Muscle of leg (tissue), 11 donors: Measurements from ENCODE around the gene LDB2. TPM values are rescaled to one million over a fixed set of nuclear protein-coding genes. Genes with fewer than 3 reads are reported as not detected.
A peak's percentile ranks its signal among the peaks of the same experiment; 100 is the strongest.

Source experiments
- DNase-seq: peaks from one replicate; pipeline ENCODE4 v3.0.0; 2013
- H3K27ac ChIP-seq: one replicate; pipeline ENCODE4 v1.5.1; 2013; ENCODE audit warnings: mild to moderate bottlenecking, low read length, control low read depth
- H3K27me3 ChIP-seq: one replicate; pipeline ENCODE4 v1.6.1; 2013; ENCODE audit warnings: low read length; ENCODE audit not compliant: control insufficient read depth, insufficient read depth
- H3K36me3 ChIP-seq: one replicate; pipeline ENCODE4 v1.6.1; 2013; ENCODE audit warnings: low read length; ENCODE audit not compliant: control insufficient read depth, insufficient read depth
- H3K4me1 ChIP-seq: one replicate; pipeline ENCODE4 v1.6.1; 2013; ENCODE audit warnings: low read length; ENCODE audit not compliant: control insufficient read depth, insufficient read depth
- H3K4me3 ChIP-seq: one replicate; pipeline ENCODE4 v1.5.1; 2013; ENCODE audit warnings: low read length, control low read depth
- H3K9me3 ChIP-seq: replicated peaks from 2 replicates; pipeline ENCODE4 v1.6.1; 2013; ENCODE audit warnings: low read depth, low read length; ENCODE audit not compliant: control insufficient read depth
- WGBS: methylation state at CpG from one replicate; pipeline ENCODE4 v1.1.5; 2013; ENCODE audit warnings: missing lambda C conversion rate; ENCODE audit not compliant: insufficient coverage; 5-methylcytosine and 5-hydroxymethylcytosine counted together
- polyA plus RNA-seq, 8 donors: library from polyadenylated mRNA; unstranded; fragments of 120-200 nt; gene quantifications; one replicate each; pipeline versions ENCODE4 v1.2.1 to v1.2.3, GENCODE V29; 2013; ENCODE audit warnings: inconsistent platforms in 1 of 8, low replicate concordance in 1 of 8; ENCODE audit not compliant: insufficient read length in 8 of 8, insufficient read depth in 1 of 8
- total RNA-seq: library from RNA; stranded (reverse); fragments of 120-200 nt; gene quantifications from one replicate; pipeline ENCODE4 v1.2.4, GENCODE V29; 2013

Gene LDB2
- total and polyA plus RNA-seq, 9 donors, result 38.5 to 57.2 (median 48.4) TPM

DNA sequence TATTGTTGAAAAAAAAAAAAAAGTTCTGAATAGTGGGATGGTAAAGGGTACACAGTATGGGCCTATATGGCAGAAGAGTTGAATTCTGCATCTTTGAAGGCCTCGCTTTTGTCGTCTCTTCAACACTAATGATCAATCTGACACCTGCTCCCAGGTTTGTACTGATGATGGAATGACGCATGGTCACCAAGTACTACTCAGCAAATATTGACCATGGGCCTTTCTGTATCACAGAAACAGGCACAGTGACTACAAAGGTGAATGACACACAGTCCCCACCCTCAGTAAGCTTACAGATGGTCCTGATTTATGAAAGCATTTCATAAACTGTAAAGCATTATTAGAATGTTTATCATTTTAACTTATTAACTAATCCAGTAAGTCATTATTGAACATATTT is 152.6 kb downstream of the LDB2 start:
- H3K27me3 ChIP-seq, result no peaks in the 10 kb centered on the region
- peaks cover 3% of the 10 kb centered on the region for H3K4me1 ChIP-seq
- H3K4me3 ChIP-seq, result no peak overlapping the region
- no peaks in the 10 kb centered on the region for H3K9me3 ChIP-seq
- H3K36me3 ChIP-seq, result no peaks in the 10 kb centered on the region
- 100% methylated on average over 2 of the region's 3 CpGs for WGBS
- no peak overlapping the region for H3K27ac ChIP-seq
- DNase-seq, result no peak

DNA sequence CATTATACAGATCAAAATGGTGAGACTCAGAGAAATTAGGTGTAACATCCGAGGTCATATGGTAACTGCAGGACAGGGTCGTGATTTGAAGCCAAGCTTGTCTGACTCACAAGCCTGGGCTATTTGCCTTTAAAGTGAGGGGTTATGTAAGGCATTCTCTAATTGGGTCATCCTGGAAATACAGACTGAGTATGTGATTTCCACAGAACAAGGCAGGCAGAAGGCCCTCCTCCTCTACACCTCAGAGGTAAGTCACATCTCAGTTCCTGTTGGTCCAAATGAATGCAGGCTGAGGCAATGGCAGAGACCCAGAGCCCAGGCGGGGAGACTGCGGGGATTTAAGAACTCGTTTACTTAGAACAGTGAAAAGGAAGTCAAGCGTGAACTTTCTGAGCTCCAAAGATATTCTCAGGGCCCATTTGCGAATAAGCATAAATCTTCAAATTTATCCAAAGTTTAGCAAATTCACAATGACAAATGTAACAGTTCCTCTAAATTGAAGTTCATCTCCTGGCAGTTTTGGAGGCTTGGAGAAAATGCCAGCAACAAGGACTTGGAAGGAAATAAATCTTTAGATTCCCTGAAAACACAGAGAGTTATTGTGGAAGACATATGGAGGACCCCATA is 153.3 kb downstream of the LDB2 start:
- H3K9me3 ChIP-seq, result no peaks in the 10 kb centered on the region
- H3K27me3 ChIP-seq, result no peaks in the 10 kb centered on the region
- H3K36me3 ChIP-seq, result no peaks in the 10 kb centered on the region
- peaks cover 3% of the 10 kb centered on the region for H3K4me1 ChIP-seq
- no peak overlapping the region for H3K27ac ChIP-seq
- WGBS, result 20% methylated on average over 1 of the region's 7 CpGs
- DNase-seq, result peak; percentile 58
- H3K4me3 ChIP-seq, result no peak overlapping the region

DNA sequence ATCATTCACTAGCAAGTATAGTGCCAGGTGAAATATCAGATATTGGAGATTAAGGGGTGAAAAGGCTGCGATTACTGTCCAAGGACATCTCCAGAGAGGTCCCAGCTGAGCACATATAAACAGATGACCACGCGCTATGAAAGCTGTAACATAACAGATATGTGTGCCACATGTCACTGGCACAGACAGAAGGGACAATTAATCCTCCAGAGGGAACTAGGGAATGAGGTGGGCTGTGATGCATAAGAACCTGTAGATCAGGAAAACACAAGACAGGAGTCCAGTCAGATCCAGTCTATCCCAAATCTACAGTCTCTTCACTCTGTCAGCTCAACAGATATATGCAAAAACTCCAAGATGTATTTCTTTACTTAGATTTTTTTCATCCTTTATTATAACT is 157.2 kb downstream of the LDB2 start:
- Histone ChIP-seq H3K27ac (no peak overlapping the region), H3K36me3 (no peaks in the 10 kb centered on the region), H3K4me3 (no peak overlapping the region), H3K9me3 (no peaks in the 10 kb centered on the region), H3K4me1 (peaks cover 3% of the 10 kb centered on the region), H3K27me3 (no peaks in the 10 kb centered on the region)
- 83% methylated on average over 3 of the region's 3 CpGs for WGBS
- no peak for DNase-seq

DNA sequence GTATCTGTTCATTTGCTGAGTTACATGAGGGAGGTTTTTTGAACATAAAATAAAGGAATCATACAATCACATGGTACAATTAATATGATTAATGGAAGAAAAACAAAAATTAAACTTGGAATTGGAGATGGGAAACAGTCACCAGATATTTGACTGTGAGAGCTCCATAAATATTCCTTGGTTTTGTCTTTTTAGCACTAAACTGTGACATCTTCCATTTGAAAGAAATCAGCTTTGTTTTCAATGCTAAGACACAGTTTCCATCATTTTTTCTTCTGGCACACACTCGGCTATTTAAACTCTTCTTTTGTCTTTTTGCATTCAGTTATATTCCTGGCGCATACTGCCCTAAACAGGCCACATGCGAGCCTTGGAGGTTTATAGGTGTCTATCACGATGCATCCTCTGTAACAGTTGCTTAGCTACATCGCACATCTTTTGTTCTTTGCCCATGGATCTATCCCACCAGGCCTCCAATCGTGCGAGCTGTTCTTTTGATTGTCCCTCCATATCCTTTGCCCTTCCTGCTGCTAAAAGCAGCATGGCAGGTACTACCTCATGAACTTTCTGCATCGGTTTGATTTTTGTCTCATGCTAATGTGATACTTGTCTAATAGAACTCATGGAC is 158.3 kb downstream of the LDB2 start:
- no peak for DNase-seq
- no peaks in the 10 kb centered on the region for H3K36me3 ChIP-seq
- no peak overlapping the region for H3K27ac ChIP-seq
- peaks cover 2% of the 10 kb centered on the region for H3K4me1 ChIP-seq
- no peaks in the 10 kb centered on the region for H3K27me3 ChIP-seq
- H3K4me3 ChIP-seq, result no peak overlapping the region
- no CpG with 5 or more reads among the region's 8 CpGs for WGBS
- H3K9me3 ChIP-seq, result no peaks in the 10 kb centered on the region

DNA sequence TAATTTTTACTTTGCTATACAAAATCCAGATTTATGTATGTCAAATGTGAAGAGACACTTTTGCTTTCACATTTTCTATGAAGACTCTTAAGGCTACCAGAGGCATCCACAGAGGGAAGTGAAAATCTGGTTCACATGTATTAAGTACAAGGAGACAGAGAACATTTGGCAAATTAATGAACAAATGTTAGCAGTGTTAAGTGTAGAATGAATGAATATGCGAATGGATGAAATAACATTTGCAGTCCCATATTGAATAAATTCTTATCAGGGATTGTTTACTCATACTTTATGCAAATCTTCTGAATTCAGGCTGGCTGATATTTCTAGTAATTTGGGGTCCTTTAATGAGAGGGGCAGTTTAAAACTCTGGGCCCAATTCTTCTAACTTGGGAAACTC is 159.9 kb downstream of the LDB2 start:
- Histone ChIP-seq H3K36me3 (no peaks in the 10 kb centered on the region), H3K9me3 (no peaks in the 10 kb centered on the region), H3K27me3 (no peaks in the 10 kb centered on the region), H3K4me1 (no peaks in the 10 kb centered on the region), H3K27ac (no peak overlapping the region), H3K4me3 (no peak overlapping the region)
- no CpG with 5 or more reads among the region's 1 CpG for WGBS
- DNase-seq, result no peak

DNA sequence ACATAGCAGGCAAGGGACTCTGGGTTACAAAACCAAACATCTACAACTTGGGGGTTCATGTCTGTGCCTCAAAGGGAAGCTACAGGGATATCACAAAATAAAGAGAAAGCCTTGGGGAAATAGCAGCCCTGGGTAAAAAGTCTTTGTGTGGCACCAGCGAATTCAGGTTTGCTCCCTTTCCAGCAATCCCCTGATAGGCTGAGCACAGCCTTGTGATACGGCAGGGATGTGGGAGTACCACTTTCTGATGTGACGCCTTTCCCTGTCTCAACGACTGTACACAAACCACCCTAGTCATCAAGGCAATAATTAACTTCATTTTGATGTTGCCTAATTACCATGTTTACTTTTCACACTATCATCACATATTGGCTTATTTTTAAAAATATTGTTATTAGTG is 164.9 kb downstream of the LDB2 start:
- DNase-seq, result no peak
- Histone ChIP-seq H3K4me3 (no peak overlapping the region), H3K27ac (no peak overlapping the region), H3K9me3 (no peaks in the 10 kb centered on the region), H3K4me1 (peaks cover 2% of the 10 kb centered on the region), H3K36me3 (no peaks in the 10 kb centered on the region), H3K27me3 (no peaks in the 10 kb centered on the region)
- WGBS, result 86% methylated on average over 1 of the region's 4 CpGs

DNA sequence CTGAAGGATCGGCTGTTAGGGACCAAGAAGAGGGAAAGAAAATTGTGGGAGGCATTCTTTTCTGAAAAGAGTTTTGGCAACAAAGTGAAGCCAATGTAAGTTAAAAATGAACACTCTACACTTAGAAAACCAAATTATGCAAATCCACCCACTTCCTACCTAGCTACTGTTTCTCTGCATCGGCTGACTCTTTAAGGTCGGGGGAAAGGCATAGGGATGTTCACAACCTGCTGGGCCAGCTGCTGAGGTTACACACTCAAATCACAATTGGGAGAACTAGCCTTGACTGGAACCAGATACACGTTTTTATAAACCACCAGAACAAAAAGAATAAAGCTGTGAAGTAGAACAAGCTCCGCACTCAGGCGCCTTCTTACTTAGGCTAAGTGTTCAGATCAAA is 165.7 kb downstream of the LDB2 start:
- no CpG with 5 or more reads among the region's 6 CpGs for WGBS
- DNase-seq, result no peak

DNA sequence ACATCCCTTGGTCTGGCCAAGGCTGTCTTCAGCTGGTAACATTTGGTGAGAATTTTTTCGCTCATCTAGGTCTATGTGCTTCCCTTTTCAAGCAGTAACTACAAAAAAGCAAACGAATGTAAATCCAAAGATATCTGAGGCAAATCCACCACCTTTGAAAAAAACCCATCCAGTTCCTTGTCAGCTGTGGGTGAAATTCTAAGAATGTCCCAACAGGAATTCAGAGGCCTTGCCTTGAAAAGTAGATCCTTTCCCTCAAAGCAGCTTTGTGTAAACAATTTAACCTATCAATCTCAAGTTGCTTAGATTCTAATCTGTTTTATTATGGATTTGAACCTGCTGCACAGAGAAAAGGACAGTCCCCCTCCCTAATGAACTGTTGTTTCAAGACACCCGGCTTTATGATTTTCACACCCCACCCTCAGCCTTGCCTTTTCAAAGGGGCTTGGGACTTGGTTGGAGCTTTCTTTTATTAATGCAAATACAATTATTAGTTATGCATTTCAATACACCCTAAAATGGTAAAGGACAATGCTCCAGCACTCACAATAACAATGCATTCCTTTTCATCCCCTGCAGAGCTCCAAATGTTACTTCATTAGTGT is 166.6 kb downstream of the LDB2 start:
- Histone ChIP-seq H3K27ac (no peak overlapping the region), H3K36me3 (no peaks in the 10 kb centered on the region), H3K4me3 (no peak overlapping the region), H3K4me1 (peaks cover 2% of the 10 kb centered on the region), H3K27me3 (no peaks in the 10 kb centered on the region), H3K9me3 (no peaks in the 10 kb centered on the region)
- DNase-seq, result no peak
- no CpG with 5 or more reads among the region's 3 CpGs for WGBS

More for the DNA sequence above, 165.7 kb downstream of the LDB2 start:
- Histone ChIP-seq H3K36me3 (no peaks in the 10 kb centered on the region), H3K27ac (no peak overlapping the region), H3K27me3 (no peaks in the 10 kb centered on the region), H3K4me1 (peaks cover 2% of the 10 kb centered on the region), H3K4me3 (no peak overlapping the region), H3K9me3 (no peaks in the 10 kb centered on the region)

DNA sequence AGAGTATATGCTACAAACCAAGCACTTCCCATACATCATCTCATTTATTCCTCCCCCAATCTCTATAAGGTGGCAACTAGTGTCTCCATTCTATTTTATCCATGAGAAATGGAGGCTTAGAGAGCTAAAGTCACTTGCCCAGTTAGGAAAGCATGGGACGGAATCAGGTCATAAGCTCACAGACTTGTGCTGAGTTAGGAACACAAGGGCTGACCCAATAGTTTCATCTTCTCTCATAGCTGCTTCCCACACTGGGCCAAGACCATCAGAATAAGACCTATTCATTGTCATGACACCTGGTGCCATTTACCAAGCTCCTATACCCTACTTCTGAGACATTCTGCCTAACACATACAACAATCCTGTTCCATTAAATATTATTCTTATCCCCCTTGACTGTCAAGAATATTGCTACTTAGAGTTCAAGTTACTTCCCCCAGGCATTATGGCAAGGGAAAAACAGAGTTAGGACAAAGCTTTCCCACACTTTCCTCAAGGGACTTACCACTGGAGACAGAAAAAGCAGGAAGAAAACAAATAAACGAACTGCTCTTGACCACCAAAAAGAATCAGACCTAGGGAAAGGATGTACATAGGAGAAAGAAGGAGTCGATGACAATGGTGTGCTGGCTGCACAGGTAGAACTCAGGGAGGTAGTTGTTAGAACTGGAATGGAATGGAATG is 167.8 kb downstream of the LDB2 start:
- H3K9me3 ChIP-seq, result no peaks in the 10 kb centered on the region
- H3K4me3 ChIP-seq, result no peak overlapping the region
- peak; percentile 63 for DNase-seq
- no peak overlapping the region for H3K27ac ChIP-seq
- H3K4me1 ChIP-seq, result peaks cover 2% of the 10 kb centered on the region
- no peaks in the 10 kb centered on the region for H3K36me3 ChIP-seq
- WGBS, result 94% methylated on average over 2 of the region's 3 CpGs
- no peaks in the 10 kb centered on the region for H3K27me3 ChIP-seq

DNA sequence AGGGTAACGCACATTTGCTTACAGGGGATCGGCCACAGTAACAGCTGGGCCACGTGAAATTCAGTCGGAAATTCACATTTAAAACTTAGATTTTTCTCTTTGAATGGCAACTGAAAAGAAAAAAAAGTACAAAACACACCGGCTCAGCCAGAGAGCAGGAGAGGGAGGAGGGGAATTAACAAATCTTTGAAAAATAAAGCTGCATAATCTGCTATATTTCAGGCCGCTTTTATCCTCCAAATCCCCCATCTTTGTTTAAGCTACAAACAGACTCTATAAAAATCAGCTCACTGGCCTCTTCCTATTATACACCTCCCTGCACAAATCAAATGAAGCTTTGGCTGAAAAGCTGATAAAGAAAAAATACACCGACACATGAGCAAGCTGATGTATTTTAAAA is 169.1 kb downstream of the LDB2 start:
- H3K36me3 ChIP-seq, result no peaks in the 10 kb centered on the region
- peaks cover 2% of the 10 kb centered on the region for H3K4me1 ChIP-seq
- DNase-seq, result no peak
- no peak overlapping the region for H3K27ac ChIP-seq
- no peak overlapping the region for H3K4me3 ChIP-seq
- peaks cover 5% of the 10 kb centered on the region for H3K9me3 ChIP-seq
- no CpG with 5 or more reads among the region's 7 CpGs for WGBS
- H3K27me3 ChIP-seq, result no peaks in the 10 kb centered on the region
